ENCODE measurements around the gene WNT1. TPM values are rescaled to one million over a fixed set of nuclear protein-coding genes. Genes with fewer than 3 reads are reported as not detected.

WNT1 gene
- total and polyA plus RNA-seq, 9 of the 15 experiments (the other 6 are each of a cell fraction or from before 2014, with no cell fraction given) = not detected

- Histone ChIP-seq H2AFZ (ENCODE audit: low read depth, low read length) (no peak overlapping the region), H3K4me2 (ENCODE audit: insufficient read depth, low read length) (no peak overlapping the region), H3K79me2 (ENCODE audit: control insufficient read depth, insufficient read depth, low read length) (peaks cover 66% of the 10 kb centered on the region), H3K36me3 (ENCODE audit: control insufficient read depth, insufficient read depth, low read length) (peaks cover 51% of the 10 kb centered on the region), H3K9me3 (replicated peaks; ENCODE audit: control insufficient read depth, insufficient read depth, low read depth, low read length) (no peaks in the 10 kb centered on the region), H3K4me1 (replicated peaks in 1 of 2; ENCODE audit: control insufficient read depth in 2 of 2, insufficient read depth in 2 of 2, low read length in 2 of 2) (peaks cover 12 to 21% of the 10 kb centered on the region in 2 experiments; a peak in 4 of 5 replicates), H3K9me1 (ENCODE audit: control insufficient read depth, insufficient read depth, low read length) (peaks cover 4% of the 10 kb centered on the region), H3K9ac (ENCODE audit: insufficient read depth in 1 of 2, low read depth in 2 of 2, low read length in 2 of 2) (no peak overlapping the region), H3K4me3 (no peak overlapping the region), H3K27ac (ENCODE audit: extremely low read depth, low read depth, low read length) (no peak overlapping the region), H4K20me1 (replicated peaks; ENCODE audit: control insufficient read depth, insufficient read depth, low read length) (peaks cover 6% of the 10 kb centered on the region; the same call in 1 of the 2 replicates), H3K27me3 (ENCODE audit: control insufficient read depth in 2 of 2, insufficient read depth in 2 of 2, low read length in 2 of 2) (no peaks in the 10 kb centered on the region)
- intact Hi-C loops (cut with micrococcal nuclease) (no loop called here), in situ Hi-C loops (cut with MboI) (no loop called here)
- 88% methylated on average over 3 of the region's 3 CpGs for WGBS (ENCODE audit: insufficient coverage, low coverage, missing lambda C conversion rate)
- FAIRE-seq = no peak
- ATAC-seq = no peak
- no peak for TF ChIP-seq BRF2 (IDR thresholded peaks at IDR 0.05; ENCODE audit: borderline replicate concordance, insufficient read depth, insufficient read length)
- TF ChIP-seq ZNF407 (IDR thresholded peaks at IDR 0.05; ENCODE audit: low read depth) = no peak
- TF ChIP-seq DIDO1 (tag; IDR thresholded peaks at IDR 0.05; ENCODE audit: low read depth) = no peak
- DNase-seq (ENCODE audit: extremely low read depth in 1 of 4, low spot score in 3 of 4) = no peak
- ChIA-PET POLR2A (interaction anchor here (0.6 kb wide), 1 partner anchor 64 kb away, joined by 3 read pairs; no protein-coding TSS in a partner anchor), CTCF (ENCODE audit: low intra/inter-chr PET ratio) (no interaction called here)
- no TSS peak for BruUV-seq (replicated peaks)
Measured at GRCh38 chr12:48954061-48954460, 24.1 kb upstream of the WNT1 start.

All from K562 (cell line).